Smooth muscle cell (in vitro differentiated cells): ENCODE results near the gene CILP2. TPM values are rescaled to one million over a fixed set of nuclear protein-coding genes. Genes with fewer than 3 reads are reported as not detected.

Source experiments
- DNase-seq: peaks from one replicate; lab custom pipeline; 2025; ENCODE audit not compliant: unreplicated experiment; lab: John Stamatoyannopoulos, UW
- H2AFZ ChIP-seq: fragments of 200-600 bp; sonication (generic); 2 replicates; pipeline ENCODE4 v1.6.0; 2016; ENCODE audit warnings: antibody characterized with exemption, low read depth, mild to moderate bottlenecking
- H3F3A ChIP-seq: fragments of 200-600 bp; sonication (generic); 2 replicates; pipeline ENCODE4 v1.6.0; 2017; ENCODE audit warnings: antibody characterized with exemption, low read depth
- H3K27ac ChIP-seq: fragments of 200-600 bp; sonication (generic); 2 replicates; pipeline ENCODE4 v1.5.1; 2016; ENCODE audit warnings: low read depth, mild to moderate bottlenecking
- H3K27me3 ChIP-seq: fragments of 200-600 bp; sonication (generic); 2 replicates; pipeline ENCODE4 v1.6.1; 2016; ENCODE audit warnings: low read depth, mild to moderate bottlenecking
- H3K36me3 ChIP-seq: fragments of 200-600 bp; sonication (generic); 2 replicates; pipeline ENCODE4 v1.5.1; 2016; ENCODE audit warnings: low read depth
- H3K4me1 ChIP-seq: fragments of 200-600 bp; sonication (generic); 2 replicates; pipeline ENCODE4 v1.5.1; 2016; ENCODE audit warnings: low read depth
- H3K4me2 ChIP-seq: fragments of 200-600 bp; sonication (generic); 2 replicates; pipeline ENCODE4 v1.6.0; 2016; ENCODE audit warnings: mild to moderate bottlenecking
- H3K4me3 ChIP-seq: fragments of 200-600 bp; sonication (generic); 2 replicates; pipeline ENCODE4 v1.5.1; 2016; ENCODE audit warnings: mild to moderate bottlenecking
- H3K79me2 ChIP-seq: fragments of 200-600 bp; sonication (generic); 2 replicates; pipeline ENCODE4 v1.6.0; 2016; ENCODE audit warnings: low read depth, mild to moderate bottlenecking
- H3K9ac ChIP-seq: fragments of 200-600 bp; sonication (generic); 2 replicates; pipeline ENCODE4 v1.6.0; 2016; ENCODE audit warnings: low read depth
- H3K9me3 ChIP-seq: fragments of 200-600 bp; sonication (generic); replicated peaks from 2 replicates; pipeline ENCODE4 v1.5.1; 2016; ENCODE audit warnings: low read depth
- H4K20me1 ChIP-seq: fragments of 200-600 bp; sonication (generic); 2 replicates; pipeline ENCODE4 v1.6.0; 2016; ENCODE audit warnings: low read depth
- CTCF ChIP-seq: fragments of 200-600 bp; sonication (generic); IDR thresholded peaks from 2 replicates; pipeline ENCODE4 v1.5.1; 2017; ENCODE audit warnings: borderline replicate concordance, mild to moderate bottlenecking, antibody characterized with exemption; ENCODE audit not compliant: insufficient read depth, poor library complexity, severe bottlenecking
- WGBS: methylation state at CpG from one replicate; pipeline ENCODE4 v1.1.7; 2016; ENCODE audit warnings: low lambda C conversion rate; 5-methylcytosine and 5-hydroxymethylcytosine counted together
- polyA plus RNA-seq: library from polyadenylated mRNA; unstranded; fragments of >200 nt; fragmentation: Nextera tagmentation; extraction: Ambion mirVana; gene quantifications from 2 replicates; pipeline ENCODE4 v1.2.1, GENCODE V29; 2016
- total RNA-seq: library from RNA; depleted of rRNA; stranded (reverse); fragments of >200 nt; gene quantifications from 2 replicates; pipeline ENCODE4 v1.2.3, GENCODE V29; 2014

Gene CILP2
- total and polyA plus RNA-seq, 2 experiments from 2014 or later: 27.2 to 95.0 TPM

- no peak for TF ChIP-seq CTCF
- H3K9ac ChIP-seq: no peak overlapping the region
- H2AFZ ChIP-seq: no peak overlapping the region
- H3K4me3 ChIP-seq: peak overlapping the region; percentile 53
- 84% methylated on average over 49 of the region's 59 CpGs for WGBS
- H3F3A ChIP-seq: no peaks in the 10 kb centered on the region
- no peaks in the 10 kb centered on the region for H4K20me1 ChIP-seq
- no peak for DNase-seq
- H3K4me2 ChIP-seq: peak overlapping the region; percentile 98
- peaks cover 4% of the 10 kb centered on the region for H3K4me1 ChIP-seq
- no peaks in the 10 kb centered on the region for H3K9me3 ChIP-seq
- H3K36me3 ChIP-seq: no peaks in the 10 kb centered on the region
- H3K27ac ChIP-seq: no peak overlapping the region
- no peaks in the 10 kb centered on the region for H3K79me2 ChIP-seq
- no peaks in the 10 kb centered on the region for H3K27me3 ChIP-seq
Observed at GRCh38 chr19:19537075-19538048, 703 bp upstream of the CILP2 start.

DNA sequence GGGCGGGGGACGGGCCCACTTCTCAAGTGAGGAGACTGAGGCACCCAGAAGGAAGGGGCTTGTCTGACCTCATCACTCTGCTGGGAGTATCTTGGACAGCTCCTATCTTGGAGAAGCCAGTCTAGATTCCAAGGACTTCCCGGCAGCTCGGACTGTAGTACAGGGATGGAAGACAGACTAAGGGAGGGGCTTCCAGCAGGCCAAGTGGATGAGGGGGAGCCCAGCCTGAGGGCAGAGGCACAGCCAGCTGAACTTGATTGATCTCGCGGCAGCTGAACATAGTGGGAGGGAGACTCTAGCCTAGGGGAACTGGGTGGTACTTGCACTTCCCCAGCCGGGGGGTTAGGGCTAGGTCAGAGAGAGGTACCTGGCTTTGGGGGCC is 711 bp downstream of the CILP2 start:
- Histone ChIP-seq H3F3A (no peaks in the 10 kb centered on the region), H3K36me3 (no peaks in the 10 kb centered on the region), H3K27me3 (no peaks in the 10 kb centered on the region), H3K9me3 (no peaks in the 10 kb centered on the region), H3K9ac (no peak overlapping the region), H3K79me2 (no peaks in the 10 kb centered on the region), H2AFZ (no peak overlapping the region), H4K20me1 (no peaks in the 10 kb centered on the region), H3K4me2 (peak overlapping the region; percentile 98), H3K4me3 (peak overlapping the region; percentile 53), H3K4me1 (peaks cover 4% of the 10 kb centered on the region), H3K27ac (no peak overlapping the region)
- TF ChIP-seq CTCF: no peak
- DNase-seq: no peak
- 38% methylated on average over 7 of the region's 7 CpGs for WGBS

DNA sequence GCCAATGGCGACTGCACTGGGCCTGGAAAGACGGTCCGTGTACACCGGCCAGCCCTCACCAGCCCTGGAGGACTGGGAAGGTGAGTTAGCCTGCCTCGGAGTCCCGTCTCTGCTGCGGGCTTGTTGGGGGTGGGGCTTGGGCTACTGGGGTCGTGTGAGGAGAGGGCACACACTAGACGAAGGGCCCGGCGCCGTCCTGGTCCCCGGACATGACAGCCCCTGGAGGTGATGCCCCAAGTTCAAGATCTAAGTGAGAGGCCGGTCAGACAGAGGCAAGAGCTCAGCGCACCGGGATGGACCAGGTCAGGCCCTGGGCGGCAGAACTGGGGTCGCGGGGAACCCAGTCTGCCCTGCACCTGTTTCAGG is 1.6 kb downstream of the CILP2 start:
- no peak overlapping the region for H3K4me2 ChIP-seq
- H2AFZ ChIP-seq: no peak overlapping the region
- no peaks in the 10 kb centered on the region for H3K27me3 ChIP-seq
- H3K27ac ChIP-seq: no peak overlapping the region
- H3K9ac ChIP-seq: no peak overlapping the region
- no peak overlapping the region for H3K4me3 ChIP-seq
- no peaks in the 10 kb centered on the region for H3F3A ChIP-seq
- peaks cover 4% of the 10 kb centered on the region for H3K4me1 ChIP-seq
- H3K9me3 ChIP-seq: no peaks in the 10 kb centered on the region
- H3K36me3 ChIP-seq: no peaks in the 10 kb centered on the region
- no peaks in the 10 kb centered on the region for H4K20me1 ChIP-seq
- no peak for DNase-seq
- no peak for TF ChIP-seq CTCF
- no peaks in the 10 kb centered on the region for H3K79me2 ChIP-seq
- 88% methylated on average over 19 of the region's 19 CpGs for WGBS
